K562 (cell line): ENCODE measurements around the gene P2RY14.

Source experiments
- CTCF ChIP-seq, 3 experiments: IDR thresholded peaks in 2 of 3; conservative IDR thresholded peaks in 1 of 3; 2 replicates each; pipeline ENCODE4 v1.5.1; 2011 to 2012; ENCODE audit warnings: low read length in 3 of 3, mild to moderate bottlenecking in 3 of 3, control low read depth in 2 of 3, improper control_type of control experiment in 1 of 3, inconsistent platforms in 1 of 3, low read depth in 1 of 3, mixed read lengths in 1 of 3, moderate library complexity in 1 of 3; ENCODE audit not compliant: insufficient read depth in 2 of 3
- E2F3 ChIP-seq: fragments of 250-450 bp; sonication (Bioruptor Pico); IDR thresholded peaks from 2 replicates; pipeline ENCODE4 v1.4.0; 2020; ENCODE audit warnings: mild to moderate bottlenecking
- ELF1 ChIP-seq: fragments of 200-800 bp; sonication (Bioruptor generic); IDR thresholded peaks from 2 replicates; pipeline ENCODE4 v1.6.1; 2016; ENCODE audit warnings: missing genetic modification characterization, missing compliant biosample characterization
- EP300 ChIP-seq: IDR thresholded peaks from 2 replicates; pipeline ENCODE4 v1.6.1; 2012; ENCODE audit warnings: low read length, improper control_type of control experiment
- EZH2 ChIP-seq: IDR thresholded peaks from 2 replicates; pipeline ENCODE4 v1.6.1; 2012; ENCODE audit warnings: low read depth, mild to moderate bottlenecking, inconsistent platforms, low read length, borderline replicate concordance
- FOXA1 ChIP-seq: fragments of 450-650 bp; IDR thresholded peaks from 2 replicates; pipeline ENCODE4 v1.6.1; 2016; ENCODE audit warnings: mild to moderate bottlenecking, borderline replicate concordance
- GATAD2B ChIP-seq: fragments of 450-650 bp; IDR thresholded peaks from 2 replicates; pipeline ENCODE4 v1.6.1; 2017; ENCODE audit warnings: mild to moderate bottlenecking, borderline replicate concordance
- SMC3 ChIP-seq: conservative IDR thresholded peaks from 2 replicates; pipeline ENCODE4 v1.6.1; 2011; ENCODE audit warnings: low read depth, low read length, improper control_type of control experiment; ENCODE audit not compliant: insufficient read depth
- TARDBP ChIP-seq: fragments of 450-650 bp; IDR thresholded peaks from 2 replicates; pipeline ENCODE4 v1.6.1; 2016
- ZNF239 ChIP-seq: fragments of 250-450 bp; sonication (Bioruptor Pico); IDR thresholded peaks from 2 replicates; pipeline ENCODE4 v1.4.0; 2020; ENCODE audit warnings: mild to moderate bottlenecking
- ZNF384 ChIP-seq: IDR thresholded peaks from 2 replicates; pipeline ENCODE4 v1.6.1; 2012; ENCODE audit warnings: low read depth, low read length, improper control_type of control experiment
- ZNF584 ChIP-seq: fragments of 200-800 bp; sonication (Bioruptor generic); IDR thresholded peaks from 2 replicates; pipeline ENCODE4 v1.6.1; 2016; ENCODE audit warnings: low read depth, mild to moderate bottlenecking, missing genetic modification characterization, missing compliant biosample characterization
- TF ChIP-seq, protein P1 (sequence below): fragments of 250-450 bp; sonication (Bioruptor Pico); IDR thresholded peaks from 2 replicates; pipeline ENCODE4 v1.5.0; 2022; ENCODE audit warnings: mild to moderate bottlenecking

- TF ChIP-seq CTCF (IDR thresholded peaks at IDR 0.05 in 2 of 3, conservative IDR thresholded peaks at IDR 0.05 in 1 of 3; ENCODE audit: insufficient read depth in 2 of 3, low read depth in 1 of 3, low read length in 3 of 3) (no peak), ZNF239 (CRISPR knock-in tag) (no peak), EZH2 (no peak), ZNF384 (no peak), ELF1 (tag) (no peak), ZNF584 (no peak), SMC3 (no peak), GATAD2B (no peak), FOXA1 (no peak), E2F3 (no peak), EP300 (no peak), TARDBP (no peak)
- TF ChIP-seq, protein P1, sequence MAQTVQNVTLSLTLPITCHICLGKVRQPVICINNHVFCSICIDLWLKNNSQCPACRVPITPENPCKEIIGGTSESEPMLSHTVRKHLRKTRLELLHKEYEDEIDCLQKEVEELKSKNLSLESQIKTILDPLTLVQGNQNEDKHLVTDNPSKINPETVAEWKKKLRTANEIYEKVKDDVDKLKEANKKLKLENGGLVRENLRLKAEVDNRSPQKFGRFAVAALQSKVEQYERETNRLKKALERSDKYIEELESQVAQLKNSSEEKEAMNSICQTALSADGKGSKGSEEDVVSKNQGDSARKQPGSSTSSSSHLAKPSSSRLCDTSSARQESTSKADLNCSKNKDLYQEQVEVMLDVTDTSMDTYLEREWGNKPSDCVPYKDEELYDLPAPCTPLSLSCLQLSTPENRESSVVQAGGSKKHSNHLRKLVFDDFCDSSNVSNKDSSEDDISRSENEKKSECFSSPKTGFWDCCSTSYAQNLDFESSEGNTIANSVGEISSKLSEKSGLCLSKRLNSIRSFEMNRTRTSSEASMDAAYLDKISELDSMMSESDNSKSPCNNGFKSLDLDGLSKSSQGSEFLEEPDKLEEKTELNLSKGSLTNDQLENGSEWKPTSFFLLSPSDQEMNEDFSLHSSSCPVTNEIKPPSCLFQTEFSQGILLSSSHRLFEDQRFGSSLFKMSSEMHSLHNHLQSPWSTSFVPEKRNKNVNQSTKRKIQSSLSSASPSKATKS (CRISPR knock-in tag), result no peak
Measured at GRCh38 chr3:151318313-151318712, 40.0 kb upstream of the P2RY14 start.
